HG02571 (cell line): ENCODE results near the gene ARL4C.

Source experiments
- ATAC-seq: cut with Tn5 transposase; IDR thresholded peaks from one replicate; pipeline ENCODE4 v1.9.1; 2021; ENCODE audit warnings: mild to moderate bottlenecking, moderate library complexity; ENCODE audit not compliant: unreplicated experiment

ARL4C gene

GRCh38 chr2:234500394-234501006, 3.6 kb upstream of the ARL4C start:
- peak; percentile 47 for ATAC-seq

- ATAC-seq = no peak
Observed at GRCh38 chr2:234497594-234498235, 834 bp upstream of the ARL4C start.

GRCh38 chr2:234496055-234496834, 636 bp downstream of the ARL4C start:
- ATAC-seq = peak; percentile 39

- no peak for ATAC-seq
Observed at GRCh38 chr2:234495251-234496054, 1.4 kb downstream of the ARL4C start.

- no peak for ATAC-seq
Observed at GRCh38 chr2:234494361-234495250, 2.3 kb downstream of the ARL4C start.

GRCh38 chr2:234493796-234494195, 3.1 kb downstream of the ARL4C start:
- ATAC-seq = no peak

- no peak for ATAC-seq
Observed at GRCh38 chr2:234492717-234493485, 4.0 kb downstream of the ARL4C start.

- ATAC-seq = no peak
Observed at GRCh38 chr2:234491897-234492296, 5.0 kb downstream of the ARL4C start.

- no peak for ATAC-seq
Observed at GRCh38 chr2:234491281-234491680, 5.6 kb downstream of the ARL4C start.

- no peak for ATAC-seq
Observed at GRCh38 chr2:234490271-234491091, 6.4 kb downstream of the ARL4C start.

- no peak for ATAC-seq
Observed at GRCh38 chr2:234488913-234489451, 7.9 kb downstream of the ARL4C start.

- no peak for ATAC-seq
Observed at GRCh38 chr2:234488486-234488885, 8.4 kb downstream of the ARL4C start.

- no peak for ATAC-seq
Observed at GRCh38 chr2:234487356-234487755, 9.5 kb downstream of the ARL4C start.

- ATAC-seq = no peak
Observed at GRCh38 chr2:234483568-234484251, 13.2 kb downstream of the ARL4C start.

GRCh38 chr2:234481301-234481700, 15.6 kb downstream of the ARL4C start:
- no peak for ATAC-seq

GRCh38 chr2:234480337-234480736, 16.5 kb downstream of the ARL4C start:
- no peak for ATAC-seq

GRCh38 chr2:234479465-234479864, 17.4 kb downstream of the ARL4C start:
- no peak for ATAC-seq
